ENCODE measurements around the gene C21orf58.

Gene C21orf58

DNA sequence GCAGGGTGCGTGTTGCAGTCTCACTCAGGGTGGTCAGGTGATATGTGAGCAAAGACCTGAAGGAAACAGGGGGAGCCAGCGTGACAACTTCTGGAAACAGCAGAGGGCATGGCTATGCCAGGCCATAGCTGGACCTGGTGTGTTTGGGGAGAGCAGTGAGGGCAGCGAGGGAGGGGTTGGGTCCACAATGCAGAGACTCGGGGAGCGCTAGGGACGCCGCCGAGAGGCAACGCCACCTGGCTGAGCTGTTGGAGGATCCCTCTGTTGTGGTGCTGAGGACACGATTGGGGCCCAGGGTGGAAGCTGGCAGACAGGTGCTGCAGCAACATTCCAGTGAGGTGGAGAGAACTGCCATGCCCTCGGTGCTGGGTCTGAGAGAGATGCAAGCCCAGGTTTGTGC lies 68.5 kb downstream of the C21orf58 start:
- no peak for DNase-seq (ENCODE audit: low spot score)

DNA sequence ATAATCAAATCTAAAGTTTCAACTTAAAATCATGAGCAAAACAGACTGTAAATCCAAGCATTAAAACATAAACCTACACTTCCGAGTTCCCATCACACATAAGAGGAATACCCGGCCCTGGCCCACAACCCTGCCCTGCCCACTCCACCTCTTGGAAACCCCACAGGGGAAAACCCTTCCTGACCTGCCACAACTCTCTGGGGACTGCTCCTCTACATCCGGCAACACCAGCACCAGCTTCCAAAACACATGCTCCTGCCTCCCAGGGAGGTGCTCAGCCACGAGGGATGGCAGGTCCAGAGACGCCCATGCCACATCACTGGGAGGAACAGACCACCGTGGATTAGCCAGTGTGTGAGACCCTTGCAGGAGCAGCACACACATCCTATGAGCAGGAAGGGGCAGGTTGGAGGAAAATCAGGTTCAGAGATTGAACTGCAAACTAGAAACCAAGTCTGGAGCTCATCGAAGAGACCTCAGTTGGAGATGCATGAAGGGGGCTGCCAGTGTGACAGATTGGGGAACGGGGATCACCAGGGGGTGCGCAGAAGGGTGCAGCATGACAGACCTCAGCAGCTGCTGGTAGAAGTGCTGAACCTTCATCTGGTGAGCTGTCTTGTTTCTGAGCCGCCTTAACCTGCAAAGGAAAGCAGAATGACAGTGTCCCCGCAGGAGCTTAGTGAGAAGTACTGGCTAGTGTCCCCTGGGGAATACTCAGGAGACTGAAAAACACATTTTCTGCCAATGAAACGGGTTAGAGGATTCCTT lies 69.3 kb downstream of the C21orf58 start:
- DNase-seq (ENCODE audit: low spot score) = no peak

DNA sequence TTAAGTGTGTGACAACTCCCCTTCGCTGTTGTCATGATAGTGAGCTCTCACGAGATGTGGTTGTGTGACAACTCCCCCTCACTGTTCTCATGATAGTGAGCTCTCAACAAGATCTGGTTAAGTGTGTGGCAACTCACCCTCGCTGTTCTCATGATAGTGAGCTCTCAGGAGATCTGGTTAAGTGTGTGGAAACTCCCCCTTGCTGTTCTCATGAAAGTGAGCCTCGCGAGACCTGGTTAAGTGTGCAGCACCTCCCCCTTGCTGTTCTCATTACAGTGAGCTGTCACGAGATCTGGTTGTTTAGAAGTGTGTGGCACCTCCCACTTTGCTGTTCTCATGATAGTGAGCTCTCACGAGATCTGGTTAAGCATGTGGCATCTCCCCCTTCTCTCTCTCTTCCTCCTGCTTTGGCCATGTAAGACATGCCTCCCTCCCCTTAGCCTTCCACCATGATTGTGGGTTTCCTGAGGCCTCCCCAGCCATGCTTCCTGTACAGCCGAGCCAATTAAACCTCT lies 70.0 kb downstream of the C21orf58 start:
- peak; percentile 94 for DNase-seq (ENCODE audit: low spot score)

DNA sequence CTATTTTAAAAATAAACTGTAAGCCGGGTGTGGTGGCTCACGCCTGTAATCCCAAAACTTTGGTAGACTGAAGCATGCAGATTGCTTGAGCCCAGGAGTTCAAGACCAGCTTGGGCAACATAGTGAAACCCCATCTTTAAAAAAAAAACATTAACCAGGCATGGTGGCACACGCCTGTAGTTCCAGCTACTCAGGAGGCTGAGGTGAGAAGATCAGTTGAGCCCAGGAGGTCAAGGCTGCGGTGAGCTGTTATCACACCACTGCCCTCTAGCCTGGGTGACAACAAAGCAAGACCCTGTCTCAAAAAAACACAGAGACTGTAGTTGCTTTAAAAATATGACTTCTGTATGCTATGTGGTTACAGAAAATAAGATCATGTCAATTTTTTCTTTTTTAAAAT lies 70.8 kb downstream of the C21orf58 start:
- no peak for DNase-seq (ENCODE audit: low spot score)
